H1 (cell line): Measurements from ENCODE around the gene ALOX15. TPM values are rescaled to one million over a fixed set of nuclear protein-coding genes. Genes with fewer than 3 reads are reported as not detected.
A peak's percentile ranks its signal among the peaks of the same experiment; 100 is the strongest.

Experiments
- CTCF ChIA-PET: fragments of 300-600 bp; sonication (Branson Sonifier 250); formaldehyde crosslinking; loops from one replicate; lab custom pipeline; 2021; ENCODE audit not compliant: partially characterized antibody; lab: Charles Lee
- POLR2A ChIA-PET: fragments of 300-600 bp; sonication (Branson Sonifier 250); formaldehyde crosslinking; loops from one replicate; lab custom pipeline; 2021; ENCODE audit warnings: inconsistent platforms; ENCODE audit not compliant: partially characterized antibody; lab: Charles Lee
- DNase-seq, 2 experiments: peaks; one replicate each; pipeline versions ENCODE4 v3.0.0 to v3.0.0-alpha.2; 2010 to 2022; ENCODE audit warnings: low spot score in 2 of 2, low read depth in 1 of 2, mixed read lengths in 1 of 2
- FAIRE-seq: peaks from 2 replicates; lab custom pipeline; 2011; peaks lifted over from hg19 to GRCh38; lab: Jason Lieb, UNC
- H2AFZ ChIP-seq: 2 replicates; pipeline ENCODE4 v1.8.1; 2012; ENCODE audit warnings: low read length, inconsistent platforms
- H2AK5ac ChIP-seq: 2 replicates; pipeline ENCODE4 v1.6.1; 2013; ENCODE audit warnings: low read depth, low read length
- H2BK120ac ChIP-seq: replicated peaks from 2 replicates; pipeline ENCODE3; 2013; ENCODE audit warnings: low read depth, low read length, inconsistent platforms
- H2BK12ac ChIP-seq: 2 replicates; pipeline ENCODE4 v1.6.1; 2013; ENCODE audit warnings: low read depth, low read length
- H2BK15ac ChIP-seq: 2 replicates; pipeline ENCODE4 v1.6.1; 2013; ENCODE audit warnings: low read length
- H2BK20ac ChIP-seq: 2 replicates; pipeline ENCODE4 v1.6.1; 2013; ENCODE audit warnings: low read length
- H2BK5ac ChIP-seq: 2 replicates; pipeline ENCODE4 v1.6.1; 2013; ENCODE audit warnings: low read depth, low read length
- H3K14ac ChIP-seq: 2 replicates; pipeline ENCODE4 v1.6.1; 2013; ENCODE audit warnings: inconsistent platforms; ENCODE audit not compliant: insufficient read length
- H3K18ac ChIP-seq: 2 replicates; pipeline ENCODE4 v1.6.1; 2013; ENCODE audit warnings: low read length; ENCODE audit errors: extremely low read depth
- H3K23ac ChIP-seq: 2 replicates; pipeline ENCODE4 v1.6.1; 2013; ENCODE audit warnings: inconsistent platforms; ENCODE audit not compliant: insufficient read length
- H3K23me2 ChIP-seq: 2 replicates; pipeline ENCODE4 v1.6.1; 2013; ENCODE audit warnings: low read depth, low read length
- H3K27ac ChIP-seq: 2 replicates; pipeline ENCODE4 v1.6.1; 2011; ENCODE audit warnings: low read depth, low read length, inconsistent platforms
- H3K27me3 ChIP-seq, 4 experiments: replicated peaks in 1 of 4; 1 replicate in 1 of 4; 2 replicates in 3 of 4; pipeline versions ENCODE4 v1.6.1 to v1.8.1; 2011 to 2013; ENCODE audit warnings: low read length in 3 of 4, mild to moderate bottlenecking in 3 of 4, inconsistent platforms in 2 of 4, mixed read lengths in 2 of 4, moderate library complexity in 1 of 4; ENCODE audit not compliant: control insufficient read depth in 3 of 4, insufficient read depth in 3 of 4; ENCODE audit errors: extremely low read depth in 1 of 4
- H3K36me3 ChIP-seq, 4 experiments: 2 replicates each; pipeline versions ENCODE4 v1.6.1 to v1.8.1; 2011 to 2013; ENCODE audit warnings: mild to moderate bottlenecking in 4 of 4, low read length in 3 of 4, moderate library complexity in 2 of 4, control low read depth in 1 of 4, inconsistent platforms in 1 of 4; ENCODE audit not compliant: insufficient read depth in 4 of 4, control insufficient read depth in 2 of 4
- H3K4ac ChIP-seq: replicated peaks from 2 replicates; pipeline ENCODE3; 2013; ENCODE audit warnings: low read length, low read depth, mixed read lengths, inconsistent platforms; ENCODE audit not compliant: insufficient read length
- H3K4me1 ChIP-seq, 4 experiments: replicated peaks in 1 of 4; 1 replicate in 1 of 4; 2 replicates in 3 of 4; pipeline versions ENCODE4 v1.6.1 to v1.8.1; 2011 to 2013; ENCODE audit warnings: low read length in 3 of 4, inconsistent platforms in 2 of 4, mixed read lengths in 1 of 4; ENCODE audit not compliant: insufficient read depth in 4 of 4, control insufficient read depth in 3 of 4
- H3K4me2 ChIP-seq, 2 experiments: 2 replicates each; pipeline versions ENCODE4 v1.6.1 to v1.8.1; 2011 to 2013; ENCODE audit warnings: low read depth in 2 of 2, low read length in 2 of 2, control low read depth in 1 of 2, inconsistent platforms in 1 of 2, mild to moderate bottlenecking in 1 of 2; ENCODE audit not compliant: insufficient read depth in 1 of 2
- H3K4me3 ChIP-seq, 4 experiments: fragments of 200-600, 300-600 bp in 1 of 4; sonication (generic), shearing (Covaris generic), sonication (Bioruptor Twin) in 1 of 4; 2 replicates each; pipeline versions ENCODE4 v1.5.1 to v1.8.1; 2011 to 2016; ENCODE audit warnings: low read length in 4 of 4, low read depth in 3 of 4, control low read depth in 2 of 4, inconsistent platforms in 2 of 4, mild to moderate bottlenecking in 2 of 4, mixed read lengths in 1 of 4, moderate library complexity in 1 of 4; ENCODE audit not compliant: insufficient read depth in 2 of 4; ENCODE audit errors: extremely low read depth in 1 of 4
- H3K56ac ChIP-seq: replicated peaks from 2 replicates; pipeline ENCODE3; 2013; ENCODE audit warnings: low read depth, mild to moderate bottlenecking, mixed read lengths, low read length, inconsistent platforms; ENCODE audit not compliant: insufficient read length
- H3K79me1 ChIP-seq: 2 replicates; pipeline ENCODE4 v1.6.1; 2013; ENCODE audit warnings: low read depth, low read length, control low read depth
- H3K79me2 ChIP-seq, 2 experiments: 2 replicates each; pipeline versions ENCODE4 v1.6.1 to v1.8.1; 2012 to 2013; ENCODE audit warnings: low read length in 2 of 2, mild to moderate bottlenecking in 2 of 2, inconsistent platforms in 1 of 2; ENCODE audit not compliant: insufficient read depth in 2 of 2, control insufficient read depth in 1 of 2
- H3K9ac ChIP-seq, 4 experiments: replicated peaks in 1 of 4; 1 replicate in 1 of 4; 2 replicates in 3 of 4; pipeline versions ENCODE4 v1.6.1 to v1.8.1; 2011 to 2013; ENCODE audit warnings: low read depth in 3 of 4, low read length in 3 of 4, control low read depth in 2 of 4, mild to moderate bottlenecking in 2 of 4, moderate library complexity in 2 of 4, inconsistent platforms in 1 of 4; ENCODE audit errors: extremely low read depth in 1 of 4
- H3K9me3 ChIP-seq, 2 experiments: 2 replicates each; pipeline versions ENCODE4 v1.6.1 to v1.8.1; 2012 to 2013; ENCODE audit warnings: mild to moderate bottlenecking in 2 of 2, moderate library complexity in 2 of 2, control low read depth in 1 of 2, inconsistent platforms in 1 of 2, low read depth in 1 of 2, low read length in 1 of 2, mixed read lengths in 1 of 2; ENCODE audit not compliant: insufficient read depth in 2 of 2
- H4K20me1 ChIP-seq, 2 experiments: replicated peaks in 1 of 2; 2 replicates each; pipeline versions ENCODE3 to v1.8.1; 2011 to 2013; ENCODE audit warnings: inconsistent platforms in 2 of 2, low read length in 2 of 2, mild to moderate bottlenecking in 1 of 2; ENCODE audit not compliant: insufficient read depth in 2 of 2, control insufficient read depth in 1 of 2
- H4K5ac ChIP-seq: 2 replicates; pipeline ENCODE4 v1.6.1; 2013; ENCODE audit warnings: low read length, low read depth, mixed read lengths, inconsistent platforms; ENCODE audit not compliant: insufficient read length
- H4K8ac ChIP-seq: 2 replicates; pipeline ENCODE4 v1.8.0; 2013; ENCODE audit warnings: mild to moderate bottlenecking, moderate library complexity, low read length, inconsistent platforms; ENCODE audit not compliant: insufficient read depth; ENCODE audit errors: extremely low read depth
- H4K91ac ChIP-seq: replicated peaks from 2 replicates; pipeline ENCODE3; 2013; ENCODE audit warnings: low read length, mixed read lengths, inconsistent platforms; ENCODE audit not compliant: insufficient read length
- ASH2L ChIP-seq: fragments of 200-600, 300-600 bp; sonication (generic); IDR thresholded peaks from one replicate; pipeline ENCODE4 v1.7.1; 2017; ENCODE audit warnings: low read length
- BCL11A ChIP-seq, 2 experiments: IDR thresholded peaks; one replicate each; pipeline ENCODE4 v1.6.1; 2011; ENCODE audit warnings: low read depth in 2 of 2, low read length in 2 of 2, mild to moderate bottlenecking in 2 of 2
- CEBPB ChIP-seq: IDR thresholded peaks from 2 replicates; pipeline ENCODE4 v1.6.1; 2012; ENCODE audit warnings: low read depth, low read length
- CHD2 ChIP-seq: IDR thresholded peaks from 2 replicates; pipeline ENCODE4 v1.6.1; 2012; ENCODE audit warnings: low read length, improper control_type of control experiment
- CREB1 ChIP-seq: IDR thresholded peaks from 2 replicates; pipeline ENCODE4 v1.6.1; 2012; ENCODE audit warnings: inconsistent platforms
- NRF1 ChIP-seq: IDR thresholded peaks from 2 replicates; pipeline ENCODE4 v1.6.1; 2011; ENCODE audit warnings: mild to moderate bottlenecking, low read depth, low read length, improper control_type of control experiment
- RBBP5 ChIP-seq: IDR thresholded peaks from 2 replicates; pipeline ENCODE4 v1.7.1; 2012; ENCODE audit warnings: low read depth, mild to moderate bottlenecking, inconsistent platforms, low read length, moderate library complexity, borderline replicate concordance
- RFX5 ChIP-seq: IDR thresholded peaks from 2 replicates; pipeline ENCODE4 v1.6.1; 2011; ENCODE audit warnings: low read depth, low read length, improper control_type of control experiment, borderline replicate concordance
- SAP30 ChIP-seq: fragments of 300-600 bp; sonication (generic); IDR thresholded peaks from 2 replicates; pipeline ENCODE4 v1.7.1; 2012; ENCODE audit warnings: low read length, moderate library complexity, mild to moderate bottlenecking, inconsistent platforms; ENCODE audit not compliant: insufficient read depth, insufficient replicate concordance
- SP1 ChIP-seq: IDR thresholded peaks from 2 replicates; pipeline ENCODE4 v1.6.1; 2011; ENCODE audit warnings: low read depth, low read length
- TAF7 ChIP-seq: optimal IDR thresholded peaks from 2 replicates; pipeline ENCODE3; 2011; ENCODE audit warnings: low read depth, mild to moderate bottlenecking, inconsistent platforms, low read length, moderate library complexity, borderline replicate concordance
- TBP ChIP-seq: IDR thresholded peaks from 2 replicates; pipeline ENCODE4 v1.6.1; 2011; ENCODE audit warnings: low read depth, low read length, improper control_type of control experiment
- WGBS, 2 experiments: shearing (Covaris generic) in 1 of 2; methylation state at CpG; one replicate each; pipeline versions ENCODE4 v1.1.6 to v1.1.7; 2013 to 2015; ENCODE audit warnings: low lambda C conversion rate in 2 of 2, mixed read lengths in 2 of 2, inconsistent platforms in 1 of 2, low coverage in 1 of 2, missing lambda C conversion rate in 1 of 2; ENCODE audit not compliant: insufficient replicate concordance in 2 of 2, insufficient coverage in 1 of 2, insufficient read length in 1 of 2; ENCODE audit errors: extremely low coverage in 1 of 2, missing lambda C conversion rate in 1 of 2; 5-methylcytosine and 5-hydroxymethylcytosine counted together
- polyA plus RNA-seq, 7 experiments: library from polyadenylated mRNA; depleted of rRNA in 3 of 7; stranded (reverse) in 5 of 7; unstranded in 2 of 7; fragments of >200 nt in 5 of 7; fragments of 200-250 nt in 2 of 7; gene quantifications; 1 replicate in 5 of 7; 2 replicates in 1 of 7; 4 replicates in 1 of 7; pipeline versions ENCODE4 v1.2.1 to v1.2.3, GENCODE V29; 2011 to 2013; ENCODE audit warnings: missing spikeins in 2 of 7, mixed read lengths in 2 of 7
- total RNA-seq: library from RNA; stranded (reverse); fragmentation: NEBNext Ultra II Directional; extraction: Animal tissue kit (Norgen Biotek cat#: 25700); gene quantifications from 2 replicates; pipeline ENCODE4 v1.2.1, GENCODE V29; 2021
- TF ChIP-seq, protein P1 (sequence below): IDR thresholded peaks from 2 replicates; pipeline ENCODE4 v1.6.1; 2012; ENCODE audit warnings: low read length, inconsistent platforms

Gene ALOX15
- total and polyA plus RNA-seq, 2 of the 8 experiments (the other 6 are each of a cell fraction or from before 2014, with no cell fraction given), result 1.5 to 1.7 TPM

- CTCF ChIA-PET, result interaction anchor here (0.8 to 4.2 kb wide), 7 partner anchors 8 to 40 kb away, joined by 3 to 39 read pairs (median 4); no protein-coding TSS in a partner anchor
- FAIRE-seq, result no peak
- H2BK120ac ChIP-seq, result no peak overlapping the region
- TF ChIP-seq RFX5, result no peak
- no peak for TF ChIP-seq ASH2L
- TF ChIP-seq CEBPB, result no peak
- TF ChIP-seq BCL11A (IDR thresholded peaks at IDR 0.05; ENCODE audit: low read depth in 2 of 2, low read length in 2 of 2), result no peak
- no peak for TF ChIP-seq TBP
- no peak for TF ChIP-seq SP1
- no peak for TF ChIP-seq SAP30
- no peak for TF ChIP-seq CHD2
- no peak for TF ChIP-seq TAF7
- TF ChIP-seq CREB1, result no peak
- TF ChIP-seq NRF1, result no peak
- TF ChIP-seq, protein P1, sequence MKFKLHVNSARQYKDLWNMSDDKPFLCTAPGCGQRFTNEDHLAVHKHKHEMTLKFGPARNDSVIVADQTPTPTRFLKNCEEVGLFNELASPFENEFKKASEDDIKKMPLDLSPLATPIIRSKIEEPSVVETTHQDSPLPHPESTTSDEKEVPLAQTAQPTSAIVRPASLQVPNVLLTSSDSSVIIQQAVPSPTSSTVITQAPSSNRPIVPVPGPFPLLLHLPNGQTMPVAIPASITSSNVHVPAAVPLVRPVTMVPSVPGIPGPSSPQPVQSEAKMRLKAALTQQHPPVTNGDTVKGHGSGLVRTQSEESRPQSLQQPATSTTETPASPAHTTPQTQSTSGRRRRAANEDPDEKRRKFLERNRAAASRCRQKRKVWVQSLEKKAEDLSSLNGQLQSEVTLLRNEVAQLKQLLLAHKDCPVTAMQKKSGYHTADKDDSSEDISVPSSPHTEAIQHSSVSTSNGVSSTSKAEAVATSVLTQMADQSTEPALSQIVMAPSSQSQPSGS, result no peak
- TF ChIP-seq RBBP5, result no peak
Measured at GRCh38 chr17:4587195-4587594, 54.3 kb downstream of the ALOX15 start.

More at GRCh38 chr17:4587195-4587594, 54.3 kb downstream of the ALOX15 start:
- Histone ChIP-seq H2AFZ (no peak overlapping the region), H3K4ac (no peak overlapping the region), H4K5ac (no peak overlapping the region), H4K91ac (no peak overlapping the region), H4K20me1 (peaks cover 0 to 1% of the 10 kb centered on the region in 2 experiments), H2AK5ac (no peak overlapping the region), H3K27ac (no peak overlapping the region), H3K4me2 (no peak overlapping the region), H2BK20ac (no peak overlapping the region), H3K79me1 (no peaks in the 10 kb centered on the region), H3K14ac (no peak overlapping the region), H3K23ac (no peak overlapping the region), H3K56ac (no peak overlapping the region), H3K4me1 (peaks cover 0 to 19% (median 10%) of the 10 kb centered on the region in 4 experiments; a peak in 6 of 7 replicates), H3K18ac (no peak overlapping the region), H3K9me3 (no peaks in the 10 kb centered on the region), H3K9ac (no peak overlapping the region), H3K79me2 (no peaks in the 10 kb centered on the region), H3K23me2 (peaks cover 10% of the 10 kb centered on the region; the same call in 1 of the 2 replicates), H3K36me3 (no peaks in the 10 kb centered on the region), H3K27me3 (peaks cover 8 to 45% (median 38%) of the 10 kb centered on the region in 4 experiments), H4K8ac (no peak overlapping the region), H2BK5ac (no peak overlapping the region), H2BK15ac (0 out of 2 replicates have a peak overlapping the region, but pooled peaks have one; percentile 83), H3K4me3 (no peak overlapping the region), H2BK12ac (no peak overlapping the region)
- POLR2A ChIA-PET, result interaction anchor here (0.5 to 1.6 kb wide), 4 partner anchors 11 to 577 kb away, joined by 3 to 6 read pairs (median 4); no protein-coding TSS in a partner anchor
- no peak for DNase-seq
- 89% methylated on average over 7 of the region's 7 CpGs; no CpG with 5 or more reads in 1 of the 2 experiments for WGBS, 2 experiments
